A673 (cell line): ENCODE data around the gene MYH15.

Experiments
- EZH2 ChIP-seq: fragments of 200-600 bp; sonication (generic); IDR thresholded peaks from 2 replicates; pipeline ENCODE4 v1.6.1; 2017; ENCODE audit warnings: borderline replicate concordance, low read depth, mild to moderate bottlenecking, mixed read lengths, antibody characterized with exemption, low read length; ENCODE audit not compliant: poor library complexity, severe bottlenecking
- TF ChIP-seq, protein P1 (sequence below): fragments of 300-800, 200-600 bp; sonication (generic); conservative IDR thresholded peaks from 2 replicates; pipeline ENCODE4 v1.5.1; 2017; ENCODE audit warnings: low read depth, mild to moderate bottlenecking, antibody characterized with exemption, low read length, moderate library complexity, mixed read lengths

DNA sequence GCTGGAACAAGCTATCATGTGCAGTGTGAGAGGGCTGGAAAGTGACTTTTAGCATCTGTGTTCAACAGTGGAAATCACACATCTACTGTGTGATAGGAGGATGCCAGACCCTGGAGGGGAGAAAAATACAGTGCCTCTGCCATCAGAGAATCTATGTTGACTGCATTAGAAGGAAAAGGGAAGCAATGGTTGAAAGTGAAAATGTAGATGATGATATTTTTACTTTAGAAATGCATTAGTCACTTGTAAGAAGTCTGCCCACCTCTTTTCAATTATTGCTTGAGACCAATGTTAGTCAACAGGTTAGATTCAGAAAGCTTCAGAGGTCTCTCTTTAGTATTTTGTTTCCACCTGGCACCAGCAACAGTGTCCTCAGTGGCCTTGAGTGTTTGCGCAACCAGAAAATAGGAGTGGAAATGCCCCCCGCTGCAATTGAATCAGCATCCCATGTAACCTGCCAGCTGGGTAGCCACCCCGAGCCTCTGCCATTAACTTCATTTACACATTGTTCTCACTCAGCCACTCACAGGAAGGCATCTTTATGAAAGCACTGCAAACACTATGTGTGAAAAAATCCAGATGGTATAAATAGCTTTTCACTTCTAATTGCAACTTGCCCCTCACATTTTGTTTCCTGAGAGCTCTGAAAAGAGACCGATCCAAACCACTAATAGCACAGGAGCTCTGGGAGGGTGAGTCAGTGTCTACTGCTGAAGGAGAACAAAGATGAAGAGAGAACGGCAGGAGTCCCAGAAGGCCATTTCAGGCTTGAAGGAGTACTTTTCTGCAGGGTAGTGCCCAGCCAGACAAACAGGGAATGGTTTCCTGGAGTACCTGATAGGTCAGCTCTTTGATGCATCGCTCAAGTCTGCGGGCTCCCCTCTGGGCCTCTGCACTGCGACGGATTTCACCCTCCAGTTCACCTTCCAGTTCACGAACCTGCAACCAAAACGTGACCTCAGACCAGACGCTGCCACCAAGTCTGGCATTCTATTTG is 122.0 kb downstream of the MYH15 start:
- TF ChIP-seq, protein P1, sequence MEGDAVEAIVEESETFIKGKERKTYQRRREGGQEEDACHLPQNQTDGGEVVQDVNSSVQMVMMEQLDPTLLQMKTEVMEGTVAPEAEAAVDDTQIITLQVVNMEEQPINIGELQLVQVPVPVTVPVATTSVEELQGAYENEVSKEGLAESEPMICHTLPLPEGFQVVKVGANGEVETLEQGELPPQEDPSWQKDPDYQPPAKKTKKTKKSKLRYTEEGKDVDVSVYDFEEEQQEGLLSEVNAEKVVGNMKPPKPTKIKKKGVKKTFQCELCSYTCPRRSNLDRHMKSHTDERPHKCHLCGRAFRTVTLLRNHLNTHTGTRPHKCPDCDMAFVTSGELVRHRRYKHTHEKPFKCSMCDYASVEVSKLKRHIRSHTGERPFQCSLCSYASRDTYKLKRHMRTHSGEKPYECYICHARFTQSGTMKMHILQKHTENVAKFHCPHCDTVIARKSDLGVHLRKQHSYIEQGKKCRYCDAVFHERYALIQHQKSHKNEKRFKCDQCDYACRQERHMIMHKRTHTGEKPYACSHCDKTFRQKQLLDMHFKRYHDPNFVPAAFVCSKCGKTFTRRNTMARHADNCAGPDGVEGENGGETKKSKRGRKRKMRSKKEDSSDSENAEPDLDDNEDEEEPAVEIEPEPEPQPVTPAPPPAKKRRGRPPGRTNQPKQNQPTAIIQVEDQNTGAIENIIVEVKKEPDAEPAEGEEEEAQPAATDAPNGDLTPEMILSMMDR = no peak
- TF ChIP-seq EZH2 = no peak
